Activated CD4-positive, alpha-beta T cell treated with anti-CD3 and anti-CD28 coated beads, Interleukin-2, amount 50 U/mL, for 1 hour (primary cell): ENCODE data around the gene ZNF74.
"Not testable (repeated sequence)": the region's sequence is repeated elsewhere in the genome, so short reads cannot be mapped to it uniquely, and the experiment has no call there.

ENCODE experiments used
- DNase-seq: peaks from one replicate; pipeline ENCODE4 v3.0.0-alpha.2; 2020

ZNF74 gene

GRCh38 chr22:20376983-20377382, 17.0 kb upstream of the ZNF74 start:
- not testable (repeated sequence) for DNase-seq

- DNase-seq: no peak
Measured at GRCh38 chr22:20378110-20378509, 15.8 kb upstream of the ZNF74 start.

GRCh38 chr22:20378684-20379083, 15.3 kb upstream of the ZNF74 start:
- not testable (repeated sequence) for DNase-seq

- no peak for DNase-seq
Measured at GRCh38 chr22:20380486-20380885, 13.5 kb upstream of the ZNF74 start.

- no peak for DNase-seq
Measured at GRCh38 chr22:20383538-20383937, 10.4 kb upstream of the ZNF74 start.

GRCh38 chr22:20384171-20384570, 9.8 kb upstream of the ZNF74 start:
- no peak for DNase-seq

GRCh38 chr22:20384865-20385264, 9.1 kb upstream of the ZNF74 start:
- DNase-seq: no peak

- no peak for DNase-seq
Measured at GRCh38 chr22:20386336-20386735, 7.6 kb upstream of the ZNF74 start.

GRCh38 chr22:20386972-20387371, 7.0 kb upstream of the ZNF74 start:
- no peak for DNase-seq

GRCh38 chr22:20388200-20388599, 5.8 kb upstream of the ZNF74 start:
- no peak for DNase-seq

- DNase-seq: no peak
Measured at GRCh38 chr22:20389288-20389687, 4.7 kb upstream of the ZNF74 start.

GRCh38 chr22:20390394-20390907, 3.5 kb upstream of the ZNF74 start:
- DNase-seq: no peak

- DNase-seq: no peak
Measured at GRCh38 chr22:20391222-20391621, 2.7 kb upstream of the ZNF74 start.

- DNase-seq: not testable (repeated sequence)
Measured at GRCh38 chr22:20392365-20392881, 1.5 kb upstream of the ZNF74 start.

- no peak for DNase-seq
Measured at GRCh38 chr22:20392983-20393704, 807 bp upstream of the ZNF74 start.

- no peak for DNase-seq
Measured at GRCh38 chr22:20395181-20395906, 1.4 kb downstream of the ZNF74 start.

- no peak for DNase-seq
Measured at GRCh38 chr22:20395907-20396287, 1.9 kb downstream of the ZNF74 start.

- no peak for DNase-seq
Measured at GRCh38 chr22:20396639-20397038, 2.7 kb downstream of the ZNF74 start.

- DNase-seq: no peak
Measured at GRCh38 chr22:20397498-20397897, 3.5 kb downstream of the ZNF74 start.

- no peak for DNase-seq
Measured at GRCh38 chr22:20398420-20398819, 4.5 kb downstream of the ZNF74 start.

GRCh38 chr22:20399866-20400605, 6.1 kb downstream of the ZNF74 start:
- DNase-seq: no peak

GRCh38 chr22:20400606-20401375, 6.8 kb downstream of the ZNF74 start:
- DNase-seq: no peak
